GM12874 (cell line): ENCODE data around the gene RSPH1.

Experiments
- CTCF ChIP-seq: IDR thresholded peaks from 2 replicates; pipeline ENCODE4 v1.5.1; 2011; ENCODE audit warnings: low read depth, mild to moderate bottlenecking, control low read depth, low read length, moderate library complexity; ENCODE audit not compliant: insufficient read depth

Gene RSPH1

GRCh38 chr21:42530167-42530518, 34.1 kb upstream of the RSPH1 start:
- no peak for TF ChIP-seq CTCF

GRCh38 chr21:42527489-42528158, 31.6 kb upstream of the RSPH1 start:
- no peak for TF ChIP-seq CTCF

- no peak for TF ChIP-seq CTCF
Measured at GRCh38 chr21:42527127-42527488, 31.1 kb upstream of the RSPH1 start.

GRCh38 chr21:42526379-42526727, 30.3 kb upstream of the RSPH1 start:
- no peak for TF ChIP-seq CTCF

- TF ChIP-seq CTCF = no peak
Measured at GRCh38 chr21:42525676-42526378, 29.8 kb upstream of the RSPH1 start.

- no peak for TF ChIP-seq CTCF
Measured at GRCh38 chr21:42525029-42525581, 29.1 kb upstream of the RSPH1 start.

- TF ChIP-seq CTCF = no peak
Measured at GRCh38 chr21:42524341-42525028, 28.5 kb upstream of the RSPH1 start.
